HG02981 (cell line): ENCODE measurements around the gene GLI2.

ENCODE experiments used
- ATAC-seq: cut with Tn5 transposase; IDR thresholded peaks from one replicate; pipeline ENCODE4 v1.9.1; 2021; ENCODE audit warnings: mild to moderate bottlenecking, moderate library complexity; ENCODE audit not compliant: unreplicated experiment

GLI2 gene

DNA sequence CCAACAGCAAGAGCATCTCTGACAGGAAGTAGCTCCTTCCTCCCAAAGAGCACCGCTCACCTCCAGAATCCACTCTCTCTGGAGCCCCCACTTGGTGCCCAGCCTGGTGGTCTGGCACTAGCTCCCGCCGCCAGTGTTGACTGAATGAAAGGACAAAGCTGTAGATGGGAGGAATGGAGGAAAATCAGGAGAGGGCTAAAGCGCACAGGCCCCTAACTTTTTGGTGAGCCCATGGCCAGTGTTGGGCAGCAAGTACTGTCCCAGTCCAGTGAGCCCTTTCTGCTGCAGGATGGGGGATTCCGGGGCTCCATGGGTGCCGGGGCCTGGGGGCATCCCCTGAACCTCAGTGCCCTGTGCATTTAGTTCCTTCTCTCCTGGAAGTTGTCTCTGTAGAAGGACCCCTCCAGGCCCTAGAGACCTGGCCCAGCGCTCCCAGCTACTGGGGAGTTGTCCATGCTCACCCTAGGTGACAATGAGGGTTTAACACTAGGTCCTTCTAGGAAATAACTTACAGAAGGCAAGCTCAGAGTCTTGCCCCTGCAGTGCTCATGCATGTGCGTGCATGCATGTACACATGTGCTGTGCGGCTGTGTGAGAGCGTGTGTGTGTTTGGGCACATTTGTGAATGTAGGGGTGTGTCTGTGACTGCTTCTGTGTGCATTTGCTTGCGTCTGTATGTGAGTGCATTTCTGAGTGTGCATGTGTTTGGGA lies 33.6 kb downstream of the GLI2 start:
- no peak for ATAC-seq

DNA sequence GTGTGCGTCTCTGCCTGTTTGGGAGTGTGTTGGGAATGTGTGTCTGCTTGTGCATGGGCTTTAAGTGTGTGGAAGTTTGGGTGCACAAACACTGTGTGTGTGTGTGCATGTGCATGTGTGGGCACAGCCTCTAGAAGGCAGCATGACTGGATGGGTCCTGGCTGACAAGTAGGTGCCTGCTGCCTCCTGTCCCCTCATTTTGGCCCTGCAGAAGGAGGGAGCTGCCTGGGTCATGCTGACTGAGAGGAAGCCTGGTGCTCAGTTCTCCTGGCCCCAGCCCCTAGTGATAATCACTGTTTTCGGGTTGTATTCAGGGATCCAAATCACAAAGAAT lies 34.1 kb downstream of the GLI2 start:
- ATAC-seq = no peak

DNA sequence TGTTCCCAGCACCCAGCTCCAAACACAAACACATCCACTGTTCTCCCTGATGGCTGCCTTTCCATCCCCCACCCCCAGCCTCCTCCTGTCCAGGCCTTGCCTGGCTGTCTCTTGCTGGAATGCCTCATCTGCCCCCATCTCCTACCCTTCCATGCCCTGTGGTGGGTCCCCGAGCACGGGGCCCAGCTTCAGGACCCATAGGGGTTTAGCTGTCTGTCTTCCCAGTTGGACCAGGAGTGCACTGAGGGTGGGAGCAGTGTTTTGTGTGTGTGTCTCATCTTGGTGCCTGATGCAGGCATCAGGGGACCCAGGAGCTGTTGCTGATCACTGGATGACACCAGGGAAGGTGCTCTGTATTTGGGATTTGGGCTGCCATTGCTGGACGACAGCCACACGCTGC lies 34.5 kb downstream of the GLI2 start:
- no peak for ATAC-seq

DNA sequence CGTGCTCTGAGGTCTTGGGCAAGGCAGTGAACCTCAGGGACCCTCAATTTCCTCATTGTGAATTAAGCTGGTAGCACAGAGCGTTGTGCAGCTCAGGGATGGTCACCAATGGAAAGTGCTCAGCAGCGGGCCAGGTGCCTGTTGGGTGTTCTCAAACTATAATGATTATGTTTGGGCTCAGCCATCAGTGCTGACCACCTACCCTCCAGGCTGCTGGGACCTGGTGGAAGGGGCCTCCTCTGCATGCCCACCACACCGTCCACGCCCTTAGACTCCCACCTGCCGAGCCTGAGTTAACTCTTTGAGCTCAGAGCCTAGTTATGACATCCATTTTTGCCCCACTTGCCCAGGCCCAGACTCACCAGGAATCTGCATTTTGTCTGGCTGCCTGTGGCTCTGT lies 35.0 kb downstream of the GLI2 start:
- ATAC-seq = no peak

- ATAC-seq = no peak
Observed at GRCh38 chr2:120771111-120771780, 35.6 kb downstream of the GLI2 start.

DNA sequence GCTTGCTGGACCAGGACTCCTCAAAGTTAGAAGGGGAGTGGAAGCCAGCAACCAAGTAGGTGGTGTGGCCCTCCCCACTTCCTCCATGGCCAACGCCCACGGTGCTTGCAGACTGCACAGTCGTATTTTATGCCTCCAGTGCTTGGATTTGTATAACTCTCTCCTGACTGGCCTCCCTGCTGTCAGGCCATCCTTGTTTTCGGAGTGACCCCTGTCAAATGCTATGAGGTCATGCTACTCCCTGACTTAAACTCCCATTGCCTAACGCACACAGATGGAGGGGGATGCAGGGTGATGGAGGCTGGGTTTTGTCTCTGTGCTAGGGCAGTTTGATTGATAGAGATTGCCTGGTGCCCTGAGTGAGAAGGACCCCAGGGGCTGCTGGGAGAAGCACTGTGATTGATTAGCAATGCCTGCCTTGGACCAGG lies 36.1 kb downstream of the GLI2 start:
- no peak for ATAC-seq

DNA sequence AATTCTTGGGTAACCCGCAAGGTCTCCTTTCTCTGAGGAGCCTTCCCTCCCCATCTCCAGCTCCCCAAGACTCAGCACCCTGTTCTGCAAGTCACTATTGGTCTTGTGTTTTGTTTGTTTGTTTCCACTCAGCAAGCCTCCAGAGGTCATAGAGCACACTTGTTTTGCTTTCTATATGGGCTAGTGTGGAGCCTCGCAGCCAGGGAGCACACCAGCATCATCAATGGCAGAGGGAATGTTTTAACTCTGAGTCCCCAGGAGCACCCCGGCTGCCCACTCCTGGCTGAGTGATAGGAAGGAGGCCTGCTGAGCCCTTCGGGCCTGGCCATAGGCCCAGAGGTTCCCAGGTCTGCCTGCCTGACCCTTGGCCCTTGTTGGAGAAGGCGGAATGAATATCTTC lies 36.6 kb downstream of the GLI2 start:
- no peak for ATAC-seq

DNA sequence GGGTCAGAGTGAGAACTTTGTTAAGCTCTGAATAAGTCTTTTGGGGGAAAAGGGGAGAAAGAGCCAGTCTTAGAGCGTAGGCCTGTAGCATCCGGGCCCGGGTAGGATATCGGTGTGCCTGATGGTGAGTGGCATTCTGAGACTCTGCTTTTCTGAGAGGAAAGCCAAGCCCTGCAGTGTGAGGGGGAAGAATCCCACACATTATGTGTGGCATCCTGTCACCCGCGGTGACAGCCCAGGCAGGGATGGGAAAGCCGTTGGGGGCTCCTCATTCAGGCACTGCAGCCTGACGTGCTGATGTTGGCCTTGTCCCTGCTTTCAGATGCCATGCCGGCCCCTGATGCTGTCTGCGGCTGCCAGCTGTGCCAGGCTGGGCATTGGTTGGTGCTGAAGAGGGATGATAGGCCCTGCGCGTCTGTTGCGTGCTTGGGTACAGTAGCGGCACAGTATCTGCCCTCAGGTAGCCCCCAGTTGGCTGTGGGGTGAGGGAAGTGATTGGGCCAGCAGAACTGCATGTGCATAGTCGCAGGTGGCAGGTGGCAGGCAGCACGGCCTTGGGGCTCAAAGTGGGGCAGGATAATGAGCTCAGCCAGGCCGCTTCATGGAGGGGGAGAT lies 37.6 kb downstream of the GLI2 start:
- ATAC-seq = no peak

- ATAC-seq = no peak
Observed at GRCh38 chr2:120774557-120775160, 39.0 kb downstream of the GLI2 start.

GRCh38 chr2:120775194-120775593 lies 39.5 kb downstream of the GLI2 start:
- ATAC-seq = no peak

DNA sequence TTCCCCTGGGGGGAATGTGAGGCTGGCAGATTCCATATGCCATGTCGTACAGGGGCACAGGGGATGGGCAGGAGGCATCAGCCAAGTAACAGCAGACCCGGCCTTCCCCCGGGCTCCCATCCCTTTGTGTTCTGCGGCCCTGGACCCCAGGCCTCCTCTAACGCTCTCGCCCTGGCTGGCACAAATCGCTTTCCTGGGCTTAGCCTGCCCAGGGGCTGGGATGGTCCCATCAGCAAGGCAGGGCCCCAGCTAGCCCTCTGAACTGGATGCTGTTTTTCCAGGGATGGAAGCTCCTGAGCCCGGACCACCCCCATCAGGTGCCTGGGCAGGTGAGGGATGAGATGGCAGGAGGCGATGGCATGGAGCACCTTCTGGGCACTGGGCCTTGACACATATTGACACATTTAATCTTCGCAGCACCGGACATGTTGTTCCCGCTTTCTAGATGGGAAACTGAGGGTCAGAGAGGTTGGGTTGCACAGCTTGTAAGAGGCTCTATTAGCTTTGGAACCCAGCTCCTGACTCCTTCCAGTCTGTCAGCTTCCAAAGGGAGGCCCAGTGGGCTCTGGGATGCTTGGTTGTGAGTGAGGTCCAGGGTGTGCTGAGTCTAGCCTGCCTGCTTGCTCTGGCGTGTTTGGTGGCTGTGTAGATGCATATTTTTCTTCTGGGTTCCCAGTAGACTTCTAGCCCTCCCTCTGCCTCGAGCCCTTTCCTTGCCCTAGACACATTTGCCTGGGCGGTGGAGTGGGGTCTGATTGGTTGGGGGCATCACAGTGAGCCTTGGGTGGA lies 40.3 kb downstream of the GLI2 start:
- ATAC-seq = no peak

- no peak for ATAC-seq
Observed at GRCh38 chr2:120776649-120777048, 41.0 kb downstream of the GLI2 start.

GRCh38 chr2:120777170-120777751 lies 41.6 kb downstream of the GLI2 start:
- ATAC-seq = no peak

DNA sequence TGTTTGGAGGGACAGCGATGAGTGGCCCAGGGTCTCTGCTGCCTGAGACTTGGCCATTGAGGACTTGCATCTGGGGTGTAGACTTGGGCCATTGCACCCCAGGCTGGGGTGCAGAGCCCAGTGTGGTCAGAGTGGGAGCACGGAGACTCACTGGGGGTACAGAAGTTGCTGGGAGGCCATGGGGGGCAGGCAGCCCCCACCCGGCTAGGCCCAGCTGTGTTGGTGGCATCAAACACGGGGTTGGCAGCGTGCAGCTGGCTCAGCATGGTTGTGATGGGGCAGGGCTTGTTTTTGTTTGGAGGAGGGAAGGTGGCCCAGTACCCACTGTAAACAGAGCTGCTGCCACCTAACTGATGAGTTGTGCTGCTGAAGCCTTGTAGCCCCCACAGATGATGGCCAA lies 42.1 kb downstream of the GLI2 start:
- ATAC-seq = no peak

GRCh38 chr2:120778244-120778643 lies 42.6 kb downstream of the GLI2 start:
- ATAC-seq = no peak

DNA sequence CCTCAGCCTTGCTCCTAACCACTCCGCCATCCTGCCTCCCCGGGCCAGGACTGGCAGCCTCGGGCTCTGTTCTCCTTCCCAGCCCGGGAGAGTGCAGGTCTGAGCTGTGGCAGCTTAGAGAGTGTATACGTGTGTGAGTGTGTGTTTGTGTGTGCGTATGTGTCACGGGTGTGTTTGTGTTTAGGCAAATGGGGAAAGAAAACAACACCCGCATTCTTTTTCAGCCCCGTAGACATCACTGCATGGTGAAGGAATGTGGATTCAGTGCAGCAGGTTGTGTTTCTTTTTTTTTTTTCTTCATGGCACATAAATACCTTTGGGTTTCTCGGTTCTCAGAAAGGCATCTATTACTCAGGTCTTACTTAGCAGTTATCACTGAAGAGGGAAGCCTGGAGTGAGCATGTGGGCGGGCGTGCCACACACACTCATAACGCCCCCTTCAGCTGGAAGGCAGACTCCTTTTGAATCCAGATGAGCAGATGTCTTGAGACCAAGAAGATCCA lies 44.2 kb downstream of the GLI2 start:
- ATAC-seq = no peak

DNA sequence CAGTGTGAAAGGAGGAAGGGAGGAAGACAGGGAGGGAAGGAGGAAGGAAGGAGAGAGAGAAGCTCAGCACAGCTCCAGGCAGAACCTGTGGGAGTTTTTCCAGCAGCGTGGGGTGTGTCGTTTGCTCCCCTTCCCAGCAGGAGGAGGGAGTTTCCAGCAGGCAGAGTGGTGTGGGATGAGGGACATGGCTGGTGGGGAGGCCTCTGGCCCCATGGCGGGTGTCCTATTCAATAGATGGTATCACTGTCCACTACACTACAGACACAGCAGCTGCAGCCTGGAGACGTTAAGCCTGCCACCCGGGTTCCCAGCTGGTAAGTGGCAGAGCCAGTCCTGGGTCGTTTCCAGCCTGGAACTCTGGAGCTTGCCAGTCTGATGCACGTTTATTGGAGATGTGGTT lies 44.7 kb downstream of the GLI2 start:
- no peak for ATAC-seq

DNA sequence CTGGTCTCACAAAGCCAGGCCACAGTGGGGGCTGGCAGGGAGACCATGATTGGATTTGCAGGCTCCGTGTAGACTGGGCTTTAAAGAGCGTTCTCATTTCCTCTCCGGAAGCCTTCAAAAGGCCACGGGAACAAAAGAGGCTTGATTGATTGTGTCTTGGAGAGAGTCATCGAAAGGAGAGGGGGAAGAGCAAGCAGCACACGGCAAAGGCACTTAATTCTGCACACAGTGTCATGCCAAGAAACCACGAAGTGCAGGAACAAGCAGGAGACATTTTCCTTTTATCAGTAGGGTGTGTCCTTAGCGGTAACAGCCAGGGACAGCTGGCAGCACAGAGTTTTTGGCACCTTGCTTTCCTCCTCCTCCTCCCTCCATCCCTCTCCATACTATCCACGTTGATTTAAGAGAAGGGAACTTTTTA lies 47.7 kb downstream of the GLI2 start:
- ATAC-seq = no peak

DNA sequence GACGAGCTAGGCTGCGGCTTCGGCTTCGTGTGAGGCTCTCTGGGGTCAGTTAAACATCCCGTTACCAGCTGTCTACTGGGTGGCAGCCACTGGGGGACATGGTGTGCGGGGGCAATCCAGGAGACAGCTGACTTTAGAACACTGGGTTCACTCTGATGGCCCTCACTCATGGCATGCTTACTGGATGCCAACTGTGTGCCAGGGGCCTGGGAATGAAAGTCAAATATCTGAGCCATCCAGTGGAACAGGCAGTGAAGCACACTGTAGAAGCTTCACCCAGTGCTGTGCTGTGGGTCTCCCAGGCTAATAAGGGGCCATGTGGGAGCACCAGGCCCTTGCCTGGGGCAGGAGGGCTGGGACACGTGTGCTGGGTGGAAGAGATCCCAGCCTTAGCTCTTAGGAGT lies 48.3 kb downstream of the GLI2 start:
- no peak for ATAC-seq
